HG03139 (cell line): Measurements from ENCODE around the gene LTO1.

ENCODE experiments used
- ATAC-seq: cut with Tn5 transposase; IDR thresholded peaks from one replicate; pipeline ENCODE4 v1.9.1; 2021; ENCODE audit not compliant: unreplicated experiment

The LTO1 gene

DNA sequence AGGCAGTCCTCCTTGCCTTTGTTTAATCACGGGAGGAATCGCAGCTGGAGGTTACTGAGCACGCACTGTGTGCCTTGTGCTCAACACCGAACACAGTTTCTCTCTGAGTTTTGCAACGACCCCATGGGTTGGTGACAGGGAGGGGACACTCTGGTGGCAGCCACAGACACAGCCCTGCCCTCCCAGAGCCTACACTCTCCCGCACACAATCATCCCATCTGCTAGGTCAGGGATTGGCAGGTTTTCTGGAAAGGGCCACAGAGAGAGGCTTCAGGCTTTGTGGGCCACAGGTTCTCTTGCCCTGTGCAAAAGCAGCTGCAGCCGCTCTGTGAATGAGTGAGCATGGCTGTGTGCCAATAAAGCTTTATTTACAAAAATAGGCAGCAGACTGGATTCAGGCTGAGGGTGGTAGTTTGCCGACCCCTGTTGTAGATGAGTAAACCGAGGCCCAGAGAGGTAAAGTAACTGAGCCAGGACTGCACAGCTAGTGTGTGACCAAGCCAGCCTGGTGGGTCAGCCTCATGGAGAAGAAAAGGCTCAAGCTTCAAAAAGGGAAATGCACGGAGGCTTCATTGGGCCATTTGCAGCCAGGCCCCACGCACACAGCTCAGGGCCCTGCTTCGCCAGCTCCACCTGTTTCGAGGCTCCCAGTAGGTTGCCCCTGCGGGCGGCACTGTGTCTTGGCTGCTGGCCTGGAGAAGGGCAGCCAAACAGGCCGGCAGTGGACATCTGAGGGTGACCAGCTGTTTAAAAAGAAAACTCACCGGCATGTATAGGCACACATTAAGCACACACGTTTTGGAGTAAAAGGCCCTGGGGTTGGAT lies 16.3 kb downstream of the LTO1 start:
- no peak for ATAC-seq

DNA sequence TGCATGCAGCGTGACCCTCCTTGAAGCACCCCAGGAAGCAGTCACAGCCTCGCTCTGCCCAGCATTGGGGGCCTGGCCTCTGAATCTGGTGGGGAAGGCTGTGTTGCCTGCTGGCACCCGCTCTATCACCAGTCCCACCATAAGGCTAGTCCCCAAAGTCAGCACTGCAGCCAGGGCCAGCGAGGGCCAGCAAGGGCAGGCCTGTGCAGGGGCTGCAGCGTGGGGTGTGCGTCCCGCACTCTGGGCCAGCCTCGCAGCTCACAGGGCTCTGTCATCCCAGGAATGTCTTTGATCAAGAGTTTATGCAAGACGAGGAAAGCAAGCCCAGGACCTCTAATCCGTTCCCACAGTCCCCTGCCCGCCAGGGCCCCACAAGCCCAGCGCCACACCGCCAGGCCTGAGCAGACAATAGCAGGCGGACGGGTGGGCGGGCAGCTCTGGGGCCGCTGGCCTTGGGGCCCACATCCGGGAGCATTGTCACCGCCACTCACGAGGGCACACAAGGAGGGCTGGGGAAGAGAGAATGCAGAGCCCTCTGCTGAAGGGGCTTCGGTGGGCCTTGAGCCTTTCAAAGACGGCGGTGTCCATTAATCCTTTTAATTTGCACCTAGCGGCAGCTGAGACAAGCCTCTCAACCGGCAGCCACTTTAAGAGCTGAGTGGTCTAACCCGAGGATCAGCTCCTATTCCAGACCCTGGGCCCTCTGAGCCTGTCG lies 17.1 kb downstream of the LTO1 start:
- ATAC-seq, result no peak

DNA sequence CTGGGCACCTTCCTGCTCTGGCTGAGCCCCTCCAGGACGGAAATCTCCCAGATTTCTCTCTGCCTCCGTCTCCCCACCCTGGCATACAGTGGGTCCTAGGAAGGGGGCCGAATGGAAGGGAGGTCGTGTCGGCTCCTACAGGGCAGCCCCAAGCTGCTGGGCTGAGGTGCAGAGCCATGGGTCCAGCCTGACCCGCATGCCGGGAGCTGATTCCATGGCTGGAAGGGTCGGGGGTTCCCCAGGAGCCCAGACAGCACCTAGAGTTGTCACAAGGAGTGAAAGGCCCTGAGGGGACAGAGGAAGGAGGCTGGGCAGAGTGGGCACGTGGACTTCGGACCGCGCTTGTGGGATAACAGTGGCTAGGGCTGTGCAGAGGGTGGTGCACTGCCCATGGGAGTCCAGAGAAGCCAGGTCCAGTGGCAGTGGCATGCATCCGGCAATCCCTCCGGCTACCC lies 17.7 kb downstream of the LTO1 start:
- no peak for ATAC-seq

DNA sequence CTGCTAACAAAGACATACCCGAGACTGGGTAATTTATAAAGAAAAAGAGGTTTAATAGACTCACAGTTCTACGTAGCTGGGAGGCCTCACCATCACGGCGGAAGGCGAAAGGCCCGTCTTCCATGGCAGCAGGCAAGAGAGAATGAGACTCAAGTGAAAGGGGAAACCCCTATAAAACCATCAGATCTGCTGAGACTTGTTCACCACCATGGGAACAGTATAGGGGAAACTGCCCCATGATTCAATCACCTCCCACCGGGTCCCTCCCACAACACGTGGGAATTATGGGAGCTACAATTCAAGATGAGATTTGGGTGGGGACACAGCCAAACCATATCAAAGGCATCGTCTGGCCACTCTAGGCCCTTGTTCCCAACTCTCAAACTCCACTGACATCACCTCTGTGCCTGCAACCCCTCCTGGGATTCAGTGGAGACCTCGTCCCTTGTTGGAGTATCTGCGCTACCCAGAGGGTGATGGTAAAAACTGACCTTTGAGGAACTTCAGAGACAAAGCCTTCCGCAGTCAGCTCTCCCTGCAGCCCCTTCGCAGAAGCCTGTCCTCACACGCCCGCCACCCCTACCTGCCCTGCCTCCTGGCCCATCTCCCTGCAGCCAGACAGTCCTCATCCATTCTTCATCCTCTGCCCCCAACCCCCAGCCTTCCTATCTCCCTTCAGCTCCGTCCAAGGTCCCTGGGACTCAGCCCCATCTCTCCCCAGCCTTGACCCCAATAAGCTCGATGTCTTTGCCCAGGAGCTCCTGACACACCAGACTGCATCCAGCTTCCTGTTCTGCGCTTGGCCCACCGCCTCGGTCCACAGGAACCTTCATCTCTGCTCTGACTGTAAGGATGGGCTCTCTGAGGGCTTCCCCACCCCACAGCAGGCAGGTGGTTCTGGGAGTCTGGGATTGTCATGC lies 18.4 kb downstream of the LTO1 start:
- ATAC-seq, result no peak

DNA sequence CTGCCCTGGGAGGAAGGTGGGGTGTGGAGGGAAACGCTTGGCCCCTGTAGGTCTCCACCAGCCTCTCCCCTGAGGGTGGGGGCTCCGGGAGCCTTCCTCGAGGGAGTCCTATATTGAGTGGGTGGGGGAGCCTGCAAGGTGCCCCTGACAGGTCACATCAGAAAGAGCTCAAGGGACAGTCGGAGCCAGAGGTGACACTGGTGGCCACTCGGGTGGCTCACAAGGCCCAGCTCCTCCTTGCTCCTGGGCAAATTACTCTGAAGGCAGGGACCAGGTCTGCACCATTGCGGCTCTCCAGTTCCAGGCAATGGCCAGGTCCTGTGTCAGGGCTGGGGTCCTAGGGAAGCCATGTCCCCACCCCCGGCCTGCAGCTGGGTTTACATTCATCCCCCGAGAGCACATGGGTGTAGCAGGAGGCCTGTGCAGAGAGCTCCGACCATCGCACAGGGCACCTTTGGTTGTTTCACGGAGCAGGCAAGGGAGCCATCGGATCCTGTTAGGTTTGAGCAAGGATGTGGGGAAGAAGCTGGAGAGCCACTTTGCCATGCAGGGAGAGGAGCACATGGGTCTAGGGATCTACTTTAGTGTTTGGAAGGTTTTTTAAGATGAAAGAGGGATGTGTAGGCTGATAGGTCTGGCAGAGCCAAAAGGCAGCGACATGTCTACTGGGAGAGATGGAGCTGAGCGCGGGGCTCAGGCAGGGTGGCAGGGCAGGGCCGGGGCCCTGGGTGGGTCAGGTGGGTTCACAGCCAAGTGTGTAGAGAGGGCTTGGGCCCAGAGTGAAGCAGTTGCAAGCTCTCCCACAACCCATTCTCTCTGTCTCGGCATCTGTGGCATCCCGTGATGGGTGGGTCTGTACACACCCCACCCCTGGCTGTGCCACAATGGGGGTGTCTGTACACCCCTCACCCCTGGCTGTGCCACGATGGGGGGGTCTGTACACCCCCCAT lies 19.4 kb downstream of the LTO1 start:
- ATAC-seq, result no peak

DNA sequence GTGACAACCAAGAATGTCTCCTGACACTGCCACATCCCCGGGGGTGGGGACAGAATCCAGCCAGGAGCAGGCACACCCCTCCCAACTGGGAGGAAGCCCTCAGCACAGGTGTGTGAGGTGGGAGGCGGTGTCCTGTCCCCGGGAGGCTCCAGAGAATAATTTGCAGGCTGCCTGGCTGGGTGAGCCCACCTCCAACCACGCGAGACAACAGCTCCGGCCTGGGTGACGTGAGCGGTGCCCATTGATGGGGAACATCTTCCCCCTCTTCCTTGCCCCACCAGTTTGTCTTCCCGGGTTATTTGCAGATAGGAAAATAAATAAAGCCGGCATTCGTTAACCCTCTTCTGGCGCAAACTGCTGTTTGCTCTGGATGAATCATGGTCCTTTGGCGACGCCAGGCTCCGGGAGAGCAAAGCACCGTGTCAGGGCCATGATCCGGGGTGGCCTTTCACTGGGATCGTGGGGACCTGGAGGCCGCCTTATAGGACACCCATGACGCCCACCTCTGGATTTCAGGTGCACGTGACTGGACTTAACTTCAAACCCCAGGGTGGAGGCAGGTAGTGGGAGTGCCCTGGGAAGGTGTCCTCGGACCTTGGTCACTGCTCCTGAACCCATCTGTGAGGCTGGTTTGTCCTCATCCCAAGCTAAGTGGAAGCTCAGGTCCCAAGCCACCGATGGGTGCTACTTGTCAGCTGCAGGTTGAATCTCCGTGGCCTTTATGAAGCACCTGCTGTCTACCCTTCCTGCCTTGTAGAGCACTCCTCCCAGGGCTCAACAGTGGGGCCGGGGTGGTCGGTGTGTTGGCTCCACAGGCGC lies 20.3 kb downstream of the LTO1 start:
- no peak for ATAC-seq

DNA sequence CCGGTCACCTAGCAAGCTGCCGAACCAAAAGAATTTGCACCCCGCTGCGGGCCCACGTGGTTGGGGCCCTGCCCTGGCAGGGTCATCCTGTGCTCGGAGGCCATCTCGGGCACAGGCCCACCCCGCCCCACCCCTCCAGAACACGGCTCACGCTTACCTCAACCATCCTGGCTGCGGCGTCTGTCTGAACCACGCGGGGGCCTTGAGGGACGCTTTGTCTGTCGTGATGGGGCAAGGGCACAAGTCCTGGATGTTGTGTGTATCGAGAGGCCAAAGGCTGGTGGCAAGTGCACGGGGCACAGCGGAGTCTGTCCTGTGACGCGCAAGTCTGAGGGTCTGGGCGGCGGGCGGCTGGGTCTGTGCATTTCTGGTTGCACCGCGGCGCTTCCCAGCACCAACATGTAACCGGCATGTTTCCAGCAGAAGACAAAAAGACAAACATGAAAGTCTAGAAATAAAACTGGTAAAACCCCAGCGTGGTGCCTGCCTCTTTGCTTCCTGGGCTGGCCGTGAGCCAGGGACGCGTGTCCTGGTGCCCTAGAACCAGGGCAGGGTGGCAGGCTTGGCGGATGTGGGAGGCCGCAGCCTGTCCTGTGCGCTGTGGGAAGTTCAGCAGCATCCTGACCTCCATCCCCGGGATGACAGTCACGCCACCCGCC lies 21.0 kb downstream of the LTO1 start:
- no peak for ATAC-seq

DNA sequence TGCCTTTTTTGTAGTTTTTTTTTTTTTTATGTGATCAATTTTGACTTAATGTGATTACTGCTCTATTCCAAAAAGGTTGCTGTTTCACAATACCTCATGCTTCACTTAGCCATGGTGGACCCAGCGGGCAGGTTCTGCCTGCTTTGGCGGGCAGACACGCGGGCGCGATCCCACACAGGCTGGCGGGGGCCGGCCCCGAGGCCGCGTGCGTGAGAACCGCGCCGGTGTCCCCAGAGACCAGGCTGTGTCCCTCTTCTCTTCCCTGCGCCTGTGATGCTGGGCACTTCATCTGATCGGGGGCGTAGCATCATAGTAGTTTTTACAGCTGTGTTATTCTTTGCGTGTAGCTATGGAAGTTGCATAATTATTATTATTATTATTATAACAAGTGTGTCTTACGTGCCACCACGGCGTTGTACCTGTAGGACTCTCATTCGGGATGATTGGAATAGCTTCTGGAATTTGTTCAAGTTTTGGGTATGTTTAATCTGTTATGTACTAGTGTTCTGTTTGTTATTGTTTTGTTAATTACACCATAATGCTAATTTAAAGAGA lies 21.7 kb downstream of the LTO1 start:
- ATAC-seq, result no peak

DNA sequence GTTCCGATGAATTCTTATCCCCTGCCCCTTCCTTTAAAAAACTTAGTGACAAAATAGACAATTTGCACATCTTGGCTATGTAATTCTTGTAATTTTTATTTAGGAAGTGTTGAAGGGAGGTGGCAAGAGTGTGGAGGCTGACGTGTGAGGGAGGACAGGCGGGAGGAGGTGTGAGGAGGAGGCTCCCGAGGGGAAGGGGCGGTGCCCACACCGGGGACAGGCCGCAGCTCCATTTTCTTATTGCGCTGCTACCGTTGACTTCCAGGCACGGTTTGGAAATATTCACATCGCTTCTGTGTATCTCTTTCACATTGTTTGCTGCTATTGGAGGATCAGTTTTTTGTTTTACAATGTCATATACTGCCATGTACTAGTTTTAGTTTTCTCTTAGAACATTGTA lies 22.2 kb downstream of the LTO1 start:
- no peak for ATAC-seq

DNA sequence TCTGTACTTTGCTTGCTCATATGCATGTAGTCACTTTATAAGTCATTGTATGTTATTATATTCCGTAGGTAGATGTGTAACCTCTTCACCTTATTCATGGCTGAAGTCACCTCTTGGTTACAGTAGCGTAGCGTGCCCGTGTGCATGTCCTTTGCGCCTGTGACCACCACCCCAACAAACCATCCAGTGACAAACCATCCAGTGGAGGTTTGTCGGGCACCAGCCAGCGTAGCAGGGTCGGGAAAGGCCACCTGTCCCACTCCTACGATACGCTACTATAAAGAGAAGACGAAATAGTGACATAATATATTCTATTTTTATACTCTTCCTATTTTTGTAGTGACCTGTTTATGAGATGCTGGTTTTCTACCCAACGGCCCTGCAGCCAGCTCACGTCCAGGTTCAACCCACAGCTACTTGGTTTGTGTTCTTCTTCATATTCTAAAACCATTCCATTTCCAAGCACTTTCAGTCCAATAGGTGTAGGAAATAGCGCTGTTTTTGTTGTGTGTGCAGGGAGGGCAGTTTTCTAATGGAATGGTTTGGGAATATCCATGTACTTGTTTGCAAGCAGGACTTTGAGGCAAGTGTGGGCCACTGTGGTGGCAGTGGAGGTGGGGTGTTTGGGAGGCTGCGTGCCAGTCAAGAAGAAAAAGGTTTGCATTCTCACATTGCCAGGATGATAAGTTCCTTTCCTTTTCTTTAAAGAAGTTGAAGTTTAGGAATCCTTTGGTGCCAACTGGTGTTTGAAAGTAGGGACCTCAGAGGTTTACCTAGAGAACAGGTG lies 23.1 kb downstream of the LTO1 start:
- no peak for ATAC-seq

DNA sequence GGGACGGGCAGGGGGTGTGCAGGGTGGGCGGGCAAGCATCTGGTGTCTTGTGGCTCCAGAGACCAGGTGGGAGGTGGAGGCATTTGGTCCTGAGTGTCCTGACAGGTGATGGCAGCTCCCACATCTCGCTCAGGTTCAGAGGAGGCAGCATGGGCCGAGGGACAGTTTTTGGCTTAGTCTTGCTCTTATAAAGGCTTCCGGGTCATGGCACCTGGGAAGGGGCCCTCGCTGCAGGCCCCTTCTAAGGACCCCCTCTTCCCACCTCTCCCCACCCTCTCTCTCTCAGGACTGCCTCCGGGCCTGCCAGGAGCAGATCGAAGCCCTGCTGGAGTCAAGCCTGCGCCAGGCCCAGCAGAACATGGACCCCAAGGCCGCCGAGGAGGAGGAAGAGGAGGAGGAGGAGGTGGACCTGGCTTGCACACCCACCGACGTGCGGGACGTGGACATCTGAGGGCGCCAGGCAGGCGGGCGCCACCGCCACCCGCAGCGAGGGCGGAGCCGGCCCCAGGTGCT lies 24.3 kb downstream of the LTO1 start:
- ATAC-seq, result no peak

DNA sequence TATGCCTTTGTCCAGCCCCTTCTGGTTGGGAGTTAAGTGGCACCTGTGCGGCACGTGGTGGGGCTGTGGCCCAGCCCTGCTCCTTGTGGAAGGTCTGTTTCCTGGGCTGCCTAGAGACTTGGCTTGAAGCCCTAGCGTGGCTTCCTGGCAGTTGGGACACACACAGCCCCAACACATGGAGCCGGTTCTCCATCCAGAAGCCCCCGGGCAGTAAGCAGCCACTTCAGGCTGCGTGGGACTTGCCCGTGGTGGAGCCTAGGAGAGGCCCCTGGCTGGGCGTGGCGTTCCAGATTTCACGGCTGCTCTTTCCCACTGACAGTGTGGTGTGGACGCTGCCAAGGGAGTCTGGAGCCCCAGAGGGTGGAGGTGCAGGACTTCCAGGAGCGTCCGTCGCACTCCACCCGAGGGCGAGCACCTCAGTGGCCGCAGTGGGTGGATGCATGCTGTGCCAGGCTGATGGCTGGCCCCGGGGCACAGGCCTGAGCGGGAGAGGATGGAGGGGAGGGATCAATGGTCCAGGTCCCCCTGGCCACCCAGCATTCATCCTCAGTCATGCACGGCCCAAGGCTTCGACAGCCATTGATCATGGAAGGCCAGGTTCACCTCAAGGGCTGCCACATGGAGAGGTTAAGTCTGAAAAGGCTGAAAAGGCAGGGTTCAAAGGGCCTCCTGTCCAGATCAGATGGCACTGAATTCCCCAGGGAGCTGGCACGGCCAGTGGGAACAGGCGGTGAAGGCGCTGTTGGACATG lies 24.9 kb downstream of the LTO1 start:
- ATAC-seq, result no peak

DNA sequence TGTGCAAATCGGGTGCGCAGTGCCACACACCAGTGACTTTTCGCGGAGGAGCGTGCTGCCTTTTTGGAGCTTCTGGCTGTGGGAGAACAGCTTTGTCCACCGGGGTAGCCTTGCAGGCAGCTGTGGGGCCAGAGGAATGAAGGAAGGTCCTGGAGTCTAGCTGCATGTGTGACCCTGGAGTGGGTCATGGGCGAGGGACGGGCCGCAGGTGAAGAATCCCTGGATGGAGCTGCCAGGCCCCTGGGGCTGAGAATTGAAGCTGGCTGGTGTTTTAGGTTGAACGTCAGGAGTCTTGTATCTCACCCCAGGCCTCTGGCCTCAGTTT lies 25.6 kb downstream of the LTO1 start:
- ATAC-seq, result no peak

DNA sequence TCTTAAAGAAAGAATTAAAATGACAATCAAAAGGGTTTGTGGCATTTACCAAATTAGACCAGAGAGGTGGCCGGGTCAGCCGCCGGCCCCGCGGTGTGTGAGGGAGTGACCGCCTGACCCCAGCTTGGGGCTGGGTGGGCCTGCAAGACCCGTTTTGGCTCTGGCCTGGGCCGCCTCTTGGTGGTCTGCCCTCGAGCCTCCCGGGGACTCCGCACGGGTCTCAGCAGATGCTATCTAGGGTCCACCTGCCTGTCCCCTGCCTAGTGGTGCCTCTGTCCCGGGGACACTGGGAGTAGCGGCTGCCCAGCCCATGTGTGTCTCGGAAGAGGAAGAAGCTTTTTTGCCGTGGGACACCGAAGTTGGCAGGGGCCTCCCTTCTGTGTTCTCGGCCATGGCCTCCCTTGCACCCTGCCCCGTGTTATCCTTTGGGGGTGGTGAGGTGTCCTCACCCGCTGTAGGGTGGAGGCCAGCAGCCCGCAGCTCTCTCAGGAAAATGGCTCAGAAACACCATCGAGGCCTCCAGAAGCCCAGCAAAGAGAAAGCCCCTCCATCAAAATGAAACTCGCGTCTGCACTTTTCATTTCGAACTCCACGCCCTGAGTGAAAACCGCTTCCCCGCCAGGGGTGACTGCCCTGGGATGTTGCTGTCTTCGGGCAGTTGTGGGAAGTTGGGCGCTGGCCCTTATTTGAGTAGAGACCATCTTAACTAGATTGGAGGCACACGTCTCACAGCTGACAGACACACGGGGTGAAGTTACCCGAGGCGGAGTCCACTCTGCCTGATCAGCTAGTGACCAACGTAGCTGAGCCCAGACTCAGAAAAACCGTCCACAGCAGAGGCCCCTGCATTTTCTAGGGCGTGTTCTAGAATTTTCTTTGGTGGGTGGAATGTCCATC lies 26.2 kb downstream of the LTO1 start:
- no peak for ATAC-seq

DNA sequence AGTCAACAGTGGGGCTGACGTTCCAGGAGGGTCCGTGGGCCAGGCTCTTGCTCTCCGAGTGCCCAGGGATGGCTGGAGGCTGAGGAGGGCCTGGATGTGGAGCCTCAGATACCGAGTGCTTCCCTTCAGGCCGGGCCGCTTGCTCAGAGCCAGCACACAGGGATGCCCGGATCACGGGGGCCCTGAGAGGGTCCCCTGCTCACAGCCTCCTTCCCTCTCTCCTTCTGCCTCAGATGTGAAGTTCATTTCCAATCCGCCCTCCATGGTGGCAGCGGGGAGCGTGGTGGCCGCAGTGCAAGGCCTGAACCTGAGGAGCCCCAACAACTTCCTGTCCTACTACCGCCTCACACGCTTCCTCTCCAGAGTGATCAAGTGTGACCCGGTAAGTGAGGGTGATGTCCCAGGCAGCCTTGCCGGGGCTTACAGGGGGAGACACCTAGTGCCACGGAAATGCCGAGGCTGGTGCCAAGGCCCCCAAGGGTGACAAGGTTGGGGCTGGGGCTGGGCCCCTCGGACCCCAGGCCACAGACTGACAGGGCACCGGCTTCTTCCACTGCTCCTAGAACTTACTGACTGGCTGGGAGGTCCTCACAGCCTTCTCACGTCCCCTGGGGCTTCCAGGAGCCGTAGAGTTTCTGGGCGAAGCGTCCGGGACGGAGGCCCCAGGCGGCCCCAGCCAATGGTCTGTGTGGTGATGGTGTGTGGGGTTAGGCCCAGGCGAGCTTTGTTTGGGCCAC lies 27.2 kb downstream of the LTO1 start:
- ATAC-seq, result no peak
